ENCODE measurements around the gene SAMD4A.
A peak's percentile ranks its signal among the peaks of the same experiment; 100 is the strongest.

Gene SAMD4A

GRCh38 chr14:54566410-54567223 lies at the start of gene SAMD4A:
SAMD4A (plus strand) TSS chr14:54567128; CDS start chr14:54567917, 789 bp downstream.
- DNase-seq, result peak; percentile 48

- no peak for DNase-seq
Observed at GRCh38 chr14:54524410-54524809, 42.5 kb upstream of the SAMD4A start.

- no peak for DNase-seq
Observed at GRCh38 chr14:54528973-54529372, 38.0 kb upstream of the SAMD4A start.

GRCh38 chr14:54529811-54530210 lies 37.1 kb upstream of the SAMD4A start:
- no peak for DNase-seq

- DNase-seq, result no peak
Observed at GRCh38 chr14:54532111-54533012, 34.6 kb upstream of the SAMD4A start.

- DNase-seq, result no peak
Observed at GRCh38 chr14:54533100-54533499, 33.8 kb upstream of the SAMD4A start.

- DNase-seq, result no peak
Observed at GRCh38 chr14:54535126-54535525, 31.8 kb upstream of the SAMD4A start.

- no peak for DNase-seq
Observed at GRCh38 chr14:54535646-54536045, 31.3 kb upstream of the SAMD4A start.

- DNase-seq, result no peak
Observed at GRCh38 chr14:54537651-54538050, 29.3 kb upstream of the SAMD4A start.

GRCh38 chr14:54538055-54538454 lies 28.9 kb upstream of the SAMD4A start:
- DNase-seq, result no peak

GRCh38 chr14:54547583-54547982 lies 19.3 kb upstream of the SAMD4A start:
- no peak for DNase-seq

GRCh38 chr14:54548491-54548890 lies 18.4 kb upstream of the SAMD4A start:
- no peak for DNase-seq

GRCh38 chr14:54549862-54550261 lies 17.1 kb upstream of the SAMD4A start:
- DNase-seq, result no peak

- DNase-seq, result no peak
Observed at GRCh38 chr14:54550514-54550913, 16.4 kb upstream of the SAMD4A start.

- DNase-seq, result no peak
Observed at GRCh38 chr14:54554401-54554800, 12.5 kb upstream of the SAMD4A start.

GRCh38 chr14:54555651-54556050 lies 11.3 kb upstream of the SAMD4A start:
- no peak for DNase-seq

- DNase-seq, result no peak
Observed at GRCh38 chr14:54556535-54556934, 10.4 kb upstream of the SAMD4A start.

GRCh38 chr14:54562334-54562733 lies 4.6 kb upstream of the SAMD4A start:
- no peak for DNase-seq

GRCh38 chr14:54564071-54564867 lies 2.7 kb upstream of the SAMD4A start:
- DNase-seq, result no peak

GRCh38 chr14:54564868-54565784 lies 1.8 kb upstream of the SAMD4A start:
- DNase-seq, result peak; percentile 31

- DNase-seq, result peak; percentile 73
Observed at GRCh38 chr14:54565785-54566409, 1.0 kb upstream of the SAMD4A start.
